Naive B cell (primary cell): ENCODE results near the gene AKAP13. TPM values are rescaled to one million over a fixed set of nuclear protein-coding genes. Genes with fewer than 3 reads are reported as not detected.
"Not testable (repeated sequence)": the region's sequence is repeated elsewhere in the genome, so short reads cannot be mapped to it uniquely, and the experiment has no call there.

Experiments
- ATAC-seq, 2 donors: fragments of 150-1000 bp; cut with Tn5 transposase; 2 replicates each; pipeline ENCODE4 v1.10.0; 2021; ENCODE audit warnings: low read depth in 2 of 2, mild to moderate bottlenecking in 2 of 2, moderate library complexity in 2 of 2
- DNase-seq: peaks from one replicate; pipeline ENCODE4 v3.0.0; 2022
- H3K27ac Mint-ChIP-seq, 6 donors: one replicate each; pipeline ENCODE4 v1.8.0; 2020 to 2022; ENCODE audit warnings: mild to moderate bottlenecking in 6 of 6, mixed read lengths in 6 of 6, moderate library complexity in 5 of 6, inconsistent platforms in 2 of 6
- H3K27me3 Mint-ChIP-seq, 3 donors: one replicate each; pipeline ENCODE4 v1.8.0; 2021 to 2022; ENCODE audit warnings: mixed read lengths in 3 of 3, mild to moderate bottlenecking in 1 of 3
- H3K36me3 Mint-ChIP-seq, 2 donors: one replicate each; pipeline ENCODE4 v1.8.0; 2020 to 2022; ENCODE audit warnings: mixed read lengths in 2 of 2, inconsistent platforms in 1 of 2, mild to moderate bottlenecking in 1 of 2
- H3K4me1 Mint-ChIP-seq, 3 donors: one replicate each; pipeline ENCODE4 v1.8.0; 2020 to 2022; ENCODE audit warnings: mixed read lengths in 3 of 3, inconsistent platforms in 1 of 3, mild to moderate bottlenecking in 1 of 3, moderate library complexity in 1 of 3
- H3K4me3 Mint-ChIP-seq, 8 donors: one replicate each; pipeline ENCODE4 v1.8.0; 2020 to 2022; ENCODE audit warnings: mild to moderate bottlenecking in 8 of 8, mixed read lengths in 8 of 8, moderate library complexity in 8 of 8, inconsistent platforms in 2 of 8
- H3K9me3 Mint-ChIP-seq, 7 donors: one replicate each; pipeline ENCODE4 v1.8.0; 2020 to 2022; ENCODE audit warnings: mixed read lengths in 7 of 7, mild to moderate bottlenecking in 5 of 7, inconsistent platforms in 2 of 7, moderate library complexity in 1 of 7
- polyA plus RNA-seq, 6 donors: library from polyadenylated mRNA; unstranded; fragments of 300-500 nt; fragmentation: Illumina TruSeq; gene quantifications; one replicate each; pipeline ENCODE4 v1.2.3, GENCODE V29; 2021; ENCODE audit warnings: low read depth in 6 of 6

AKAP13 gene
- polyA plus RNA-seq, 6 donors from 2014 or later, result 63.4 to 185 (median 122) TPM

DNA sequence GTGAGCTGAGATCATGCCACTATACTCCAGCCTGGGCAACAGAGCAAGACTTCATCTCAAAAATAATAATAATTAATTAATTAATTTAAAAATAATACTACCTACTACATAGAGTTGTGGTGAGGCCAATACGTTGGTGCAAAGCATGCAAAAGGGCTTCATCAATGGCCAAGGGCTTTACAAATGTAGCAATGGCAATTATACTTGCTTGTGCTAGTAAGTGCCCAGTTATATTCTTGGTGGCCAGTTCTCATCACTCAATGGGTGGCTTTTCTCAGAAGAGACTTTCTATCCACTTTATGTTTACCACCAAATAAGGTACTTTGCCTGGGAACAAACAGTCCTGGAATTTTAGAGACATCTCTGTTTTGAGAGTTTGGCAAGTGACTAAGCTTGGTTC, 36.2 kb upstream of the AKAP13 start:
- H3K9me3 Mint-ChIP-seq, H3K4me3 Mint-ChIP-seq, H3K36me3 Mint-ChIP-seq, H3K27ac Mint-ChIP-seq, H3K27me3 Mint-ChIP-seq, ATAC-seq, DNase-seq: not testable (repeated sequence)
- peaks cover 12 to 24% (median 19%) of the 10 kb centered on the region in 3 donors for H3K4me1 Mint-ChIP-seq

DNA sequence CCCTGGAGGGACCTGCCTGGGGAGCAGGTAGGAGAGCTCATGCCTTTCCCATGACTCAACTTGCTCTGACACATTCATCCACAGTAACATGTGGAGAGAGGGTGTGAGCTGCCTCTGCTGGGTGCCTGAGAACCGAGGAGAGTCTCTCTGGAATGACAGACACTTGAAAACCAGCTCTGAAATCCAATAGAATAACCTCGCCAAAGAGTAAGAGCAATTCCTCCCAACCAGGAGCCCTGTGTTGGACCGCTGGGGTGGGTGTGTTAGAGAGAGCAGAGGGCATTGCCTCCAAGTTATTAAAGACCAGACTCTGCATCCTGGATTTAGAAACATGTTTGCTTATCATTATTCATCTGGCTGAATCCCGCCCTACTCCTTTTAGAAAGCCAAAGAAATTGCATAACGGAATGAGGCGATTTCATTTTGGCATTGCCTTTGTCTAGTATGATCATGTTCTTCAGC, 35.7 kb upstream of the AKAP13 start:
- not testable (repeated sequence) for ATAC-seq, H3K4me3 Mint-ChIP-seq

DNA sequence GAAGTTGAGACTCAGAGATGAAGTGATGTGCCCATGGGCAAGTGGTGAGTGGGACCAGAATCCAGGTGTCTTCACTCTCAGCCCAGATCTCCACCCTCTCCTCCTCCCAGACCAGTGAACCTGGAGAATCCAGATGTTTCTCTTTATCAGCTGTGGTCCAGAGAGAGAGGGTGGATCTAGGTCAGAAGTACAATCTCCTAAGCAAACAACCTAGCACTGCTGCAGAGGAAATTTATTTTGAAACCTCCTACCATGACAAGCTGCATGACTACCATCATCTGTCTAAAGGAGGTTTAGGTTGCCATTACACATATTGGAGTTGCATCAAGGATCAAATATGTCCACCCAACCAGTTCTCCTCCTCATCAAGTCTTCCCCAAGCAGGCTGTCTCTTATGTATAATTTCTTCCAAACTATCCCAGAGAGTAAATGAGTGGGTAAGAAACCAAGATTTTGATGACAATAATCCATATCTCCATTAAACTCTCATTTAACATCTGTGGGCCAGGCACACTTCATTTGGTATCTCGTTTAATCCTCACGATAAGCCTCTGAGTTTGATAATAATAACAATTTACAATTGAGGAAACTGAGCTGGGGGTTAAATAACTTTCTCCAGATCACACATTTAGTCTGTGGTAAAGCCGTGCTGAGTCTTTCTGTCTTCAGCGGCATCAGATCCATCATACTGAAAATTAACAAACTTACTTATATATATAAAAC, 35.0 kb upstream of the AKAP13 start:
- not testable (repeated sequence) for H3K27me3 Mint-ChIP-seq, DNase-seq, ATAC-seq, H3K4me3 Mint-ChIP-seq, H3K36me3 Mint-ChIP-seq, H3K9me3 Mint-ChIP-seq
- peaks cover 8 to 16% (median 16%) of the 10 kb centered on the region in 3 donors for H3K4me1 Mint-ChIP-seq
- peak overlapping the region in 1 of 6 donors; percentile 7 for H3K27ac Mint-ChIP-seq

More for the DNA sequence above, 35.7 kb upstream of the AKAP13 start:
- peaks cover 11 to 23% (median 19%) of the 10 kb centered on the region in 3 donors for H3K4me1 Mint-ChIP-seq
- H3K9me3 Mint-ChIP-seq, DNase-seq, H3K27me3 Mint-ChIP-seq, H3K36me3 Mint-ChIP-seq, H3K27ac Mint-ChIP-seq: not testable (repeated sequence)

DNA sequence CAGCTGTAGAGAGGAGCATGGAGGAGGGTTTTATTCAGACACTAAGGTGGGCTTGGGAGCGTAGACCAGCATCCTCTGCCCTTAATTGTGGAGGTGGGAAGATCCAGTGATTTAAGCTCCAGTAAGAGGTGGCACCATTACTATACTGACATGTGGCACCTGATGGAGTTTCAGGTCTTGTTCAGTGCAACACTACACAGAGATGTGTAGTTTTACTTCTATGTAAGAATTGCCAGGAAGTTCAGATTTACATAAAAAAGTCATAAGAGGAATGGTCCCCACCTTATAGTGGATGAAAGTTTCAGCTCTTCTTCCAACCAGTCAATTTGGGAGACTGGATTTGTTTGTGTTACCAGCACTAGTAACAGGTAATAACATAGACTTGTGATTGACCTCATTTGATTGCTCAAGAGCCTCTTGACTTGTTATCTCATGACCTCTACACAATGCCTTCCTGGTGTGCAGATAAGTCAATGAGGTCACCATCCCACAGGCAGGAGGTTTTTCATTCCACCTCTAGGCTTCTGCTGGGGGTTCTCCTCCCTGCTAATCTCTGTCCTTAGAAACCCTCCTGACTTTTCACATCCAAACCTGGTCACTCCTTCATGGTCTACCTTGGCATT, 33.8 kb upstream of the AKAP13 start:
- not testable (repeated sequence) for ATAC-seq, H3K27me3 Mint-ChIP-seq, H3K4me3 Mint-ChIP-seq, H3K9me3 Mint-ChIP-seq, DNase-seq, H3K36me3 Mint-ChIP-seq
- Mint-ChIP-seq H3K4me1 (peaks cover 8 to 14% (median 12%) of the 10 kb centered on the region in 3 donors), H3K27ac (peak overlapping the region in 1 of 6 donors; percentile 11)

DNA sequence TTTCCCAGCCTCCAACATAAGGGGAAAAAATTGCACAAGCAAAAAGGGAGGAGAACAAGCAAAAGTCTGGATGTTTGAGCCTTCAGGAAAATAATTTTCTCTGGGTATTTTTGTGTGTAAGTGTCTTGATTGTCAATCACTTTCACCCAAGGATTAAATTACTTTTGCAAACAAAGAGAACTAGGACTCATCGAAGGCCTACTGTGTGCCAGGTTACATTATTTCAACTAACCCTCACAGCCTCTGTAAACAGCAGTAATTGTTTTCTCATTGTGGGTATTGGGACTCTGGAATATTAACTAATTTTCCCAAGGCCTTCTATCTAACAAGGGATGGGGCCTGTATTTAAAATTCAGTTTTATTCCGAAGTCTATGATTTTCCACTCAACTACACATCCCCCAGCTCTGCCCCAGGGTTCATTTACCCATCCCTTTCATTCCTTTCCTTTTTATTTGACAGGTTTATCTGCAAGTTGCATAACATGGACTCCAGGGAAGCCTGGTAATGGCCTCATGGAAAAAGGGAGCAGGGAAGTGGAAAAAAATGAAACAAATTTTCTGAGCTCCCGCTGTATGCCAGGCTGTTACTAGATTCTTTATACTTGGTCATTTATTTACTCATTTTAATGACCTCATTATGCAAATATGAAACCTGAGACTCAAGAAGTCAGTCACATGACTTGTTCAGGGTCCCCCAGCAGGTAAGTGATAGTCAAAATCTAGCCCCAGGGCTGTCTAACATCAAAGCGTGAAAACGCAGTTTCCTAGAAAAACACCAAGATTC, 32.9 kb upstream of the AKAP13 start:
- not testable (repeated sequence) for H3K36me3 Mint-ChIP-seq, H3K4me3 Mint-ChIP-seq, H3K27me3 Mint-ChIP-seq, DNase-seq, ATAC-seq, H3K27ac Mint-ChIP-seq, H3K9me3 Mint-ChIP-seq
- H3K4me1 Mint-ChIP-seq, result peaks cover 8 to 14% (median 12%) of the 10 kb centered on the region in 3 donors

DNA sequence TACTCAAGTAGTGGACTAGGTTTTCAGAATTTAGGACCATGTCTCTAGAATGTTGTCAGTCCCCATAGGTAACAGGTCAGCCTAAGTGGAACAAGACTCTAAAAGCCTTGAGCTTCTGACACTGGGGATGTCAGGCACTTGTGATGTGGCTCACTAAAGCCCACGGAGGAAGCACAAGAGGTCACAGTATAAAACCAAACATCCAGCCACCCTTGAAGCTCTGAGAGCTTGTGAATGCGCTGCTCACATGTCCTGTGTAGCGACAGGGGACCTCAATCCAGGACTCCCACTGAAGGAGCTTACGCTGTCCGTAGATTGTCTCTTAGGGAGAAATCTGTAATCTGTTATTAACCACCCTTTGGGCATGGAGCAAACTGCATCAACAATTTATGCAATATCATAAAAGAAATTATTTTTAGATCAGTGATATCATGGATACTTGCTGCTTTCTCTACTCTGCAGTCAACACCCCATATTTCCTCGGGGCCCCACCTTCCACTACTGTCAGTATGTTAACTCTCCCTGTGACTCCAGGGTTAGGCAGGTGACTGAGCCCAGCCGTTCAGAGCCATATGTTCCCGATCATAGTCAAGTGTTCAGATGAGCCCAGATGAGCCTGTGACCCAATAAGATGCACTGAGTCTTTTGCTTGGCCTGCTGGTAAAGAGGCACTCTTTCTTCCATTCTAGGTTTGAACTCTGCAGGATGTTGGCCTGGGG, 32.2 kb upstream of the AKAP13 start:
- peak overlapping the region in 1 of 6 donors; percentile 15 for H3K27ac Mint-ChIP-seq
- H3K4me1 Mint-ChIP-seq, result peaks cover 4 to 14% (median 12%) of the 10 kb centered on the region in 3 donors
- not testable (repeated sequence) for DNase-seq, H3K4me3 Mint-ChIP-seq, H3K27me3 Mint-ChIP-seq, H3K9me3 Mint-ChIP-seq, ATAC-seq, H3K36me3 Mint-ChIP-seq

DNA sequence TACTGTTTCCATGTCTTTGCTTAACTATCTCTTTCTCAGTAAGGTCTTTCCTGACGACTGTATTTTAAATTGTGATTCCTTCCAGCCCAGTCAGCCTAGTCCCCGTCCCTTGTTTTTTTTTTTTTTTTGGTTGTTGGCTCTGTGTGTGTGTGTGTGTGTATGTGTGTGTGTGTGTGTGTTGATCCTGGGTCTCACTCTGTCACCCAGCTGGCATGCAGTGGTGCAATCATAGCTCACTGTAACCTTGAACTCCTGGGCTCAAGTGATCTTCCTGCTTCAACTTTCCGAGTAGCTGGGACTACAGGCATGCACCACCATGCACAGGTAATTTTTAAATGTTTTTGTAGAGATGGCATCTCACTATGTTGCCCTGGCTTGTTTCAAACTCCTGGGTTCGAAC, 31.3 kb upstream of the AKAP13 start:
- Mint-ChIP-seq H3K4me1 (peaks cover 4 to 12% (median 11%) of the 10 kb centered on the region in 3 donors), H3K4me3 (peak overlapping the region in 1 of 8 donors; percentile 30)
- H3K36me3 Mint-ChIP-seq, H3K27me3 Mint-ChIP-seq, H3K9me3 Mint-ChIP-seq, DNase-seq, ATAC-seq, H3K27ac Mint-ChIP-seq: not testable (repeated sequence)

DNA sequence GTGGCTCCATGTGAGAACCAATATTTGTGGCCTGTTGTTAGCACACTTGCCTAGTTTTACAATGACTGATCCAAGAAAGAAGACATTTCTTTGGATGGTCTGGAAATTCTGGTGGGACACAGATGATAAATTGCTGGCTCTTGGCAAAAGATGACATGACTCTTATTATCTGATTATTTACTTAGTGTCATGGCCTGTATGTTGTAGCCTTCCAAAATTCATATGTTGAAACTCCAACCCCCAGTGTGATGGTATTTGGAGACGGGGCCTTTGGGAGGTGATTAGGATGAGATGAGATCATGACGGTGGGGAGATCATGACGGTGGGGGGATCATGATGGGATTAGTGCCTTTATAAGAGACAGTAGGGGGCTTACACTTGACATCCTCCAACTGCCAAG, 30.0 kb upstream of the AKAP13 start:
- Mint-ChIP-seq H3K4me1 (peaks cover 8 to 19% (median 14%) of the 10 kb centered on the region in 3 donors), H3K9me3 (peaks cover 0 to 1% (median 0%) of the 10 kb centered on the region in 7 donors), H3K27me3 (no peaks in the 10 kb centered on the region), H3K27ac (peak overlapping the region in 2 of 6 donors; percentile 3 to 7), H3K4me3 (no peak overlapping the region), H3K36me3 (no peaks in the 10 kb centered on the region)
- no peak for DNase-seq
- no peak for ATAC-seq

DNA sequence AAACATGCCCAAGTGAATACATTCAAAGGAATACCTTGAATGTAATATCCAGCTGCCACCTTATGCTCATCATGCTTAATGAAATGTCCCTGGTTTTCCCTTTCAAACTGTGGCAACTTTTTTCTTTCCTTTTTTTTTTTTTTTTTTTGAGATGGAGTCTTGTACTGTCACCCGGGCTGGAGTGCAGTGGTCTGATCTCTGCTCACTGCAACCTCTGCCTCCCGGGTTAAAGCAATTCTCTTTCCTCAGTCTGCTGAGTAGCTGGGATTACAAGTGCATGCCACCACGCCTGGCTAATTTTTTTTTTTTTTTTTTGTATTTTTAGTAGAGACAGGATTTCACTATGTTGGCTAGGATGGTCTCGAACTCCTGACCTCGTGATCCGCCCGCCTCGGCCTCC, 28.9 kb upstream of the AKAP13 start:
- ATAC-seq, H3K4me3 Mint-ChIP-seq, DNase-seq, H3K9me3 Mint-ChIP-seq, H3K27me3 Mint-ChIP-seq, H3K27ac Mint-ChIP-seq, H3K36me3 Mint-ChIP-seq: not testable (repeated sequence)
- peaks cover 4 to 14% (median 9%) of the 10 kb centered on the region in 3 donors for H3K4me1 Mint-ChIP-seq

DNA sequence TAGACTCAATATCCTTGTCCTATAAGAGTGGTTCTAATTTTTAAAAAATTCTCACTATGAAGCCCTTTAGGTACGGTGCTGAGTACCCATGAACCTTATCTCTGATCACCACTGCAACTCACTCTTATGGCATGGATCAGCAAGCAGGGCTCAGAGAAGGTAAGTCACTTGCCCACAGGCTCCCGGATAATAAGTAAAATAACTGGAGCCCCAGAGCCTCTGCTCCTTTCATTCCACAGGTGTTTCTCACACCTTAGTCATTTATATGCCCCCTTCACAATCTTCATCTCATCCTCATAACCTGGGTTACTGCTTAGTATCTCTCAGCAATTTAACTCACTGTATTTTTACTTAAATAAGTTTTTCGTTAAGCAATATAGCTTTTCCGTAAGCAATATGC, 28.4 kb upstream of the AKAP13 start:
- Mint-ChIP-seq H3K27me3 (no peaks in the 10 kb centered on the region), H3K4me1 (peaks cover 4 to 13% (median 8%) of the 10 kb centered on the region in 3 donors), H3K36me3 (no peaks in the 10 kb centered on the region), H3K9me3 (peaks cover 0 to 1% (median 0%) of the 10 kb centered on the region in 7 donors), H3K27ac (peak overlapping the region in 1 of 6 donors; percentile 49), H3K4me3 (no peak overlapping the region)
- no peak for ATAC-seq
- DNase-seq, result no peak

DNA sequence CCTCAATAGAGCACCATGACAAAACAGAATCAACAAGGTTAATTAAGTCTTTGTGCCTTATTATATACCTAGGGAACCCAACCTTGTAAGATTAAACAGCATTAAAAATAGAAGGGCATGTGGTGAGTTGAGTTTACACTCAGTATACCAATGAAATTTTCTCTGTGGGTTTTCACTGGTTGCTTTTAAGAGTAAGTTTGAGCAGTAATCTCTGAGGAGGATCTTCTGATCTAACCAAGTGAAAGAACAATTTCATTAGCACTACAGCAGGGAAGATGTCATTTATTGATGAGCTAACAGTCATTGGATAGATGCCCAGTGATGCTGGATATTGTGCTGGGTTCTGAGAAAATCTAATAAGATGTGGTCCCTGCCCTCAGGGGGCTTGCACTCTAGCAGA, 26.9 kb upstream of the AKAP13 start:
- no peaks in the 10 kb centered on the region for H3K27me3 Mint-ChIP-seq
- peaks cover 4 to 22% (median 15%) of the 10 kb centered on the region in 3 donors for H3K4me1 Mint-ChIP-seq
- ATAC-seq, result no peak
- H3K27ac Mint-ChIP-seq, result no peak overlapping the region
- H3K9me3 Mint-ChIP-seq, result peaks cover 0 to 1% (median 0%) of the 10 kb centered on the region in 7 donors
- no peak for DNase-seq
- no peak overlapping the region for H3K4me3 Mint-ChIP-seq
- no peaks in the 10 kb centered on the region for H3K36me3 Mint-ChIP-seq

DNA sequence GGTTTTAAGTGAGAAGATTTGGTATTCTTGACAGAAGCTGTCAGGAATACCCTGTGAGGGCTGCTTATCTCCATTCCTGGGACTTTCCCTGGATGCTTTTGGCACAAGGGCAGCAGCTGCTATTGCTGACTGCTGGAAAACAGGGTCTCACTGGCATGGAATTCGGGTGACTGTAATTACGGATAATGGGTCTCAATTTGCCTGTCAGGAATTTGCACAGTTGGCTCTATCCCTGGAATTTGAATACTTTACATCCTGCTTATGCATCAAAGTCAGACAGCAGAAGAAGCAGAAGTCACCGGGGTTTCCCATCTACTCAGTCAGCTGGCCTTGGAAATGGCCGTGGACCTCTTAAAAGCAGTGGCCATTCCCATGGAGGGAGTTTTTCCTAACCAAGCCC, 25.9 kb upstream of the AKAP13 start:
- H3K36me3 Mint-ChIP-seq, result no peaks in the 10 kb centered on the region
- H3K4me1 Mint-ChIP-seq, result peaks cover 4 to 20% (median 15%) of the 10 kb centered on the region in 3 donors
- H3K9me3 Mint-ChIP-seq, result peaks cover 0 to 1% (median 0%) of the 10 kb centered on the region in 7 donors
- no peak overlapping the region for H3K4me3 Mint-ChIP-seq
- no peak for ATAC-seq
- H3K27me3 Mint-ChIP-seq, result no peaks in the 10 kb centered on the region
- no peak for DNase-seq
- H3K27ac Mint-ChIP-seq, result peak overlapping the region in 1 of 6 donors; percentile 61

DNA sequence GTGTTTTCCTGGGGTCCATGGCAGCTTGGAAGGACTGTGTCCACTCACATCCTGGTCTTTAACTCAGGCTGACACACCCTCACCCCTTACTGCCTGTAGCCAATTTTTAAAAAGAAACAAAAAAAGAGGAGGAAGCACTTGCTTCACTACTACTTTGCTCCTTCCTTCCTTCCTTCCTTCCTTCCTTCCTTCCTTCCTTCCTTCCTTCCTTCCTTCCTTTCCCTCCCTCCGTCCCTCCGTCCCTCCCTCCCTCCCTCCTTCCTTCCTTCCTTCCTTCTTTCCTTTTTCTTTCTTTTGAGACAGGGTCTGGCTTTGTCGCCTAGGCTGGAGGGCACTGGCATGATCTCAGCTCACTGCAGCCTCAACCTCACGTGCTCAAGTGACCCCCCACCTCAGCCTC, 25.5 kb upstream of the AKAP13 start:
- ATAC-seq (no peak), DNase-seq (no peak)
- peaks cover 0 to 1% (median 0%) of the 10 kb centered on the region in 7 donors for H3K9me3 Mint-ChIP-seq
- H3K4me3 Mint-ChIP-seq, result no peak overlapping the region
- no peak overlapping the region for H3K27ac Mint-ChIP-seq
- H3K4me1 Mint-ChIP-seq, result peaks cover 7 to 23% (median 15%) of the 10 kb centered on the region in 3 donors
- H3K36me3 Mint-ChIP-seq, result no peaks in the 10 kb centered on the region
- H3K27me3 Mint-ChIP-seq, result no peaks in the 10 kb centered on the region
